Fibroblast of lung (primary cell): Measurements from ENCODE around the gene EFEMP1. TPM values are rescaled to one million over a fixed set of nuclear protein-coding genes. Genes with fewer than 3 reads are reported as not detected.
A peak's percentile ranks its signal among the peaks of the same experiment; 100 is the strongest.

Experiments used
- DNase-seq, 2 donors: peaks; one replicate each; pipeline versions ENCODE4 v3.0.0 to v3.0.0-alpha.2; 2010; ENCODE audit warnings: low read depth in 2 of 2
- H2AFZ ChIP-seq: 2 replicates; pipeline ENCODE4 v1.5.1; 2012; ENCODE audit warnings: low read length, control low read depth, inconsistent platforms
- H3K27ac ChIP-seq: 2 replicates; pipeline ENCODE4 v1.5.1; 2011; ENCODE audit warnings: low read length, control low read depth; ENCODE audit not compliant: insufficient read depth
- H3K27me3 ChIP-seq: 2 replicates; pipeline ENCODE4 v1.5.1; 2011; ENCODE audit warnings: mild to moderate bottlenecking, low read length; ENCODE audit not compliant: control insufficient read depth, insufficient read depth
- H3K36me3 ChIP-seq: 2 replicates; pipeline ENCODE4 v1.5.1; 2011; ENCODE audit warnings: low read length; ENCODE audit not compliant: control insufficient read depth, insufficient read depth
- H3K4me1 ChIP-seq: 2 replicates; pipeline ENCODE4 v1.5.1; 2011; ENCODE audit warnings: low read length; ENCODE audit not compliant: control insufficient read depth, insufficient read depth; ENCODE audit errors: extremely low read depth
- H3K4me2 ChIP-seq: 2 replicates; pipeline ENCODE4 v1.5.1; 2011; ENCODE audit warnings: low read length, control low read depth; ENCODE audit not compliant: insufficient read depth; ENCODE audit errors: extremely low read depth
- H3K4me3 ChIP-seq, 4 experiments: fragments of 200-600 bp in 1 of 4; sonication (generic) in 1 of 4; replicated peaks in 1 of 4; 2 replicates each; pipeline ENCODE4 v1.5.1; 2011 to 2016; ENCODE audit warnings: low read length in 4 of 4, low read depth in 3 of 4, mild to moderate bottlenecking in 3 of 4, control low read depth in 2 of 4, inconsistent platforms in 1 of 4, mixed read lengths in 1 of 4; ENCODE audit not compliant: insufficient read depth in 1 of 4; ENCODE audit errors: control extremely low read depth in 1 of 4
- H3K79me2 ChIP-seq: 2 replicates; pipeline ENCODE4 v1.5.1; 2012; ENCODE audit warnings: mild to moderate bottlenecking, low read length, inconsistent platforms; ENCODE audit not compliant: control insufficient read depth, insufficient read depth
- H3K9ac ChIP-seq: 2 replicates; pipeline ENCODE4 v1.5.1; 2011; ENCODE audit warnings: mild to moderate bottlenecking, low read length, control low read depth; ENCODE audit not compliant: insufficient read depth
- H3K9me3 ChIP-seq: 2 replicates; pipeline ENCODE4 v1.5.1; 2012; ENCODE audit warnings: low read depth, low read length; ENCODE audit not compliant: control insufficient read depth, insufficient read depth
- H4K20me1 ChIP-seq: 2 replicates; pipeline ENCODE4 v1.5.1; 2011; ENCODE audit warnings: low read length; ENCODE audit not compliant: control insufficient read depth, insufficient read depth; ENCODE audit errors: extremely low read depth
- EZH2 ChIP-seq: IDR thresholded peaks from 2 replicates; pipeline ENCODE4 v1.5.1; 2012; ENCODE audit warnings: low read length, control low read depth, mild to moderate bottlenecking; ENCODE audit errors: missing control alignments
- polyA plus RNA-seq, 2 donors: library from polyadenylated mRNA; depleted of rRNA in 1 of 2; stranded (reverse) in 1 of 2; unstranded in 1 of 2; fragments of >200 nt; gene quantifications; 2 replicates each; pipeline ENCODE4 v1.2.1, GENCODE V29; 2011 to 2012; ENCODE audit warnings: missing spikeins in 1 of 2
- total RNA-seq: library from RNA; depleted of rRNA; stranded (reverse); fragments of >200 nt; gene quantifications from 2 replicates; pipeline ENCODE4 v1.2.1, GENCODE V29; 2014
- TF ChIP-seq, protein P1 (sequence below), 2 donors: IDR thresholded peaks in 1 of 2; conservative IDR thresholded peaks in 1 of 2; 1 replicate in 1 of 2; 2 replicates in 1 of 2; pipeline ENCODE4 v1.5.1; 2011 to 2012; ENCODE audit warnings: low read length in 2 of 2, control low read depth in 1 of 2, inconsistent platforms in 1 of 2, low read depth in 1 of 2, mild to moderate bottlenecking in 1 of 2

EFEMP1 gene
- total and polyA plus RNA-seq, 2 donors (not counting 1 experiment from before 2014, with no cell fraction given), result 467 to 724 TPM

DNA sequence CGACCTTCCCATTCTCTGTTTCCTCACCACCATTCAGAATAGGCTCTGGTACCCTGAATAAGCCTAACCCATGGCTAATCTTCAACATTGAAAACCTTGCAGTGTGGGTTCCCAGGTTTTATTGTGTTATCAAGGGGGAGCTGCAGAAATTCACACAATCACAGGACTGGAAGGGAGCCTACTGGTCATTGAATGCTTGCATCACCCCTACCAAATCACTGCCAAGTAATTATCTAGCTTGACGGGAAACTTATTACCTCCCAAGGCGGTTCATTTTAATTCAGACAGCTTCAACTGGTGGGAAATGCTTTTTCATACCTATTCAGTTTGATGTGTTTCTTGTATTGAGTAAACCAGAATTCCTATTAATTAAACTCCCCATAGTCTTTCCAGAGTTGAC is 33.6 kb upstream of the EFEMP1 start:
- H3K4me1 ChIP-seq, result peaks cover 6% of the 10 kb centered on the region
- H3K9ac ChIP-seq, result no peak overlapping the region
- peak; percentile 9 to 71 for DNase-seq
- H3K36me3 ChIP-seq, result no peaks in the 10 kb centered on the region
- no peak for TF ChIP-seq EZH2
- H3K4me3 ChIP-seq, result no peak overlapping the region
- H3K27me3 ChIP-seq, result no peaks in the 10 kb centered on the region
- no peak overlapping the region for H3K4me2 ChIP-seq
- H4K20me1 ChIP-seq, result no peaks in the 10 kb centered on the region
- H3K79me2 ChIP-seq, result no peaks in the 10 kb centered on the region
- H3K9me3 ChIP-seq, result no peaks in the 10 kb centered on the region
- no peak overlapping the region for H2AFZ ChIP-seq
- H3K27ac ChIP-seq, result no peak overlapping the region

DNA sequence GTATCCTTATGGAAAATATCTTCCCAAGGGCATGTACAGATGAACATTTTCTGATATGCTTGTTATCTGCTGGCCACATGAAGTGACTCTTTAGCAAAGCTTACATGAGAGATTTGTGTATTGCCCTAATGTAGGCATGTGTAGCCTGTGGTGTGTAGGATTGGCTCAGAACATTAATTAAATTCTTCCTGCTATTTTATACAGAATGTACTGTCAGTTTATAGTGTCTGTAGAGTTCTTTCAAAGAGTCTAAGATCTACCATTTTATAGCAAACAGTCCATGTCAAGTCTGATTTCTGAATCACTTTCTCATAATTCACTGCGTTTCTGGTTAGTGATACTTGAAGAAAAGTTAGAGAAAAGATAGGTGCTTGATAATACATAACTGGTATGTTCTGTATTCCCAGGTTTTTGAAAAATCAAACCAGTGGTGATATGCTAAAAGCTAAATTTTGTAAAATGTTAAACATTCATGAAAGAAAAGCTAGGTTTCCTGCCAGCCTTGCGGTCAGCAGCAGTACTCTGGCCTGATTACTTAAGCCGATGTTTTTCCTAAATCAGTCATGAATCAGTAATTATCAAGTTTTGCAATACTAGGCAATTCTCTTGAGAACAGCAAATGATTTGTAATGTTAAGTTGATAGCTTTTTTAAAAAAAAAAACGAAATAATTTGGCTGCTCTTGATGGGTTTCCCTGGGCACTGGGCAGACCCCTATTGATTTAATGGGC is 30.9 kb upstream of the EFEMP1 start:
- H4K20me1 ChIP-seq, result no peaks in the 10 kb centered on the region
- H3K79me2 ChIP-seq, result no peaks in the 10 kb centered on the region
- no peaks in the 10 kb centered on the region for H3K36me3 ChIP-seq
- TF ChIP-seq, protein P1, sequence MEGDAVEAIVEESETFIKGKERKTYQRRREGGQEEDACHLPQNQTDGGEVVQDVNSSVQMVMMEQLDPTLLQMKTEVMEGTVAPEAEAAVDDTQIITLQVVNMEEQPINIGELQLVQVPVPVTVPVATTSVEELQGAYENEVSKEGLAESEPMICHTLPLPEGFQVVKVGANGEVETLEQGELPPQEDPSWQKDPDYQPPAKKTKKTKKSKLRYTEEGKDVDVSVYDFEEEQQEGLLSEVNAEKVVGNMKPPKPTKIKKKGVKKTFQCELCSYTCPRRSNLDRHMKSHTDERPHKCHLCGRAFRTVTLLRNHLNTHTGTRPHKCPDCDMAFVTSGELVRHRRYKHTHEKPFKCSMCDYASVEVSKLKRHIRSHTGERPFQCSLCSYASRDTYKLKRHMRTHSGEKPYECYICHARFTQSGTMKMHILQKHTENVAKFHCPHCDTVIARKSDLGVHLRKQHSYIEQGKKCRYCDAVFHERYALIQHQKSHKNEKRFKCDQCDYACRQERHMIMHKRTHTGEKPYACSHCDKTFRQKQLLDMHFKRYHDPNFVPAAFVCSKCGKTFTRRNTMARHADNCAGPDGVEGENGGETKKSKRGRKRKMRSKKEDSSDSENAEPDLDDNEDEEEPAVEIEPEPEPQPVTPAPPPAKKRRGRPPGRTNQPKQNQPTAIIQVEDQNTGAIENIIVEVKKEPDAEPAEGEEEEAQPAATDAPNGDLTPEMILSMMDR (conservative IDR thresholded peaks at IDR 0.05 in 1 of 2, IDR thresholded peaks at IDR 0.05 in 1 of 2; ENCODE audit: low read depth in 1 of 2, low read length in 2 of 2), result no peak
- TF ChIP-seq EZH2, result no peak
- peak; percentile 82 to 91 for DNase-seq
- H3K9ac ChIP-seq, result no peak overlapping the region
- no peak overlapping the region for H3K27ac ChIP-seq
- no peak overlapping the region for H2AFZ ChIP-seq
- no peaks in the 10 kb centered on the region for H3K9me3 ChIP-seq
- peaks cover 6% of the 10 kb centered on the region for H3K4me1 ChIP-seq
- H3K4me2 ChIP-seq, result peak overlapping the region; percentile 52
- peak overlapping the region in 1 of 4 experiments; percentile 21 for H3K4me3 ChIP-seq
- H3K27me3 ChIP-seq, result no peaks in the 10 kb centered on the region

DNA sequence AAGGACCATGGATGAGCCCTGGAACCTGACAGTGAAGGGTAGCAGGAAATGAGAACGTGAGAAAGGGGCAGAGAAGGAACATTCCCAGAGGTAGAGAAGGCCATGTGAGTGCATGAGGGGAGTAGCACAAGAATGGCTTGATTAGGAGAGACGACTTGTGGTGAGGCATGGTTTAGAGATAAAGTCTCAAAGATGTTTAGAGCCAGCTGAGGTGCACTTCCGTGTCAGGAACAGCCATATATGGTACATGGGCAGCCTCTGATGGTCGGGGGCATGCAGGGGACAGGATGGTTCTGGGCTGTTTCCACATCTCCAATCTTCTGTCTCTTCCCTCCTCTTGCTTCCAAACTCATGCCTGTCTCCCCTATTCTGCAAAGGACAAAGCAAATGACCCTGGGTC is 28.8 kb upstream of the EFEMP1 start:
- no peaks in the 10 kb centered on the region for H3K36me3 ChIP-seq
- no peak overlapping the region for H3K4me2 ChIP-seq
- H2AFZ ChIP-seq, result no peak overlapping the region
- no peaks in the 10 kb centered on the region for H4K20me1 ChIP-seq
- no peak overlapping the region for H3K9ac ChIP-seq
- no peaks in the 10 kb centered on the region for H3K79me2 ChIP-seq
- H3K4me3 ChIP-seq, result no peak overlapping the region
- no peak overlapping the region for H3K27ac ChIP-seq
- H3K4me1 ChIP-seq, result no peaks in the 10 kb centered on the region
- no peaks in the 10 kb centered on the region for H3K27me3 ChIP-seq
- no peak for TF ChIP-seq EZH2
- TF ChIP-seq, protein P1 (conservative IDR thresholded peaks at IDR 0.05 in 1 of 2, IDR thresholded peaks at IDR 0.05 in 1 of 2; ENCODE audit: low read depth in 1 of 2, low read length in 2 of 2), result no peak
- no peaks in the 10 kb centered on the region for H3K9me3 ChIP-seq
- DNase-seq, result no peak
